Upper lobe of right lung (tissue), 1 donor: ENCODE measurements around the gene WDFY2. TPM values are rescaled to one million over a fixed set of nuclear protein-coding genes. Genes with fewer than 3 reads are reported as not detected.

ENCODE experiments used
- ATAC-seq: fragments of 200-7000 bp; cut with Tn5 transposase; one replicate; pipeline ENCODE4 v1.9.1; 2020; ENCODE audit warnings: mild to moderate bottlenecking, moderate library complexity
- DNase-seq: peaks from one replicate; pipeline ENCODE4 v3.0.0-alpha.2; 2020
- H3K27ac ChIP-seq: fragments of 200-600 bp; one replicate; pipeline ENCODE4 v1.8.0; 2022
- H3K27me3 ChIP-seq: fragments of 200-600 bp; one replicate; pipeline ENCODE4 v1.8.0; 2022; ENCODE audit warnings: mild to moderate bottlenecking
- H3K36me3 ChIP-seq: fragments of 200-600 bp; one replicate; pipeline ENCODE4 v1.8.0; 2022
- H3K4me1 ChIP-seq: fragments of 200-600 bp; one replicate; pipeline ENCODE4 v1.8.0; 2022
- H3K4me3 ChIP-seq: fragments of 200-600 bp; one replicate; pipeline ENCODE4 v1.8.0; 2022; ENCODE audit warnings: mild to moderate bottlenecking
- H3K9me3 ChIP-seq: fragments of 200-600 bp; one replicate; pipeline ENCODE4 v1.8.0; 2022
- CTCF ChIP-seq: fragments of 200-600 bp; IDR thresholded peaks from one replicate; pipeline ENCODE4 v1.8.0; 2022; ENCODE audit warnings: antibody characterized with exemption
- intact Hi-C: fragments of 100-400 bp; cut with DNase I; formaldehyde crosslinking; loops from one replicate; pipeline ENCODE4 v1.11.0; 2022
- microRNA-seq: library from miRNA; unstranded; fragments of <30 nt; microRNA quantifications from one replicate; pipeline ENCODE4 v1.2.0, GENCODE V29; 2020; ENCODE audit warnings: borderline microRNAs expressed
- total RNA-seq: library from RNA; stranded (reverse); fragmentation: NEBNext Ultra II Directional; extraction: Animal tissue kit (Norgen Biotek cat#: 25700); gene quantifications from one replicate; pipeline ENCODE4 v1.2.1, GENCODE V29; 2021
- donor health status: DM: no; HTN: yes; CAD: no; lungs with severe emphysema.

Gene WDFY2
- total RNA-seq, 1 donor from 2014 or later: 13.1 TPM

GRCh38 chr13:51814825-51815650 lies 230.8 kb downstream of the WDFY2 start:
- DNase-seq: no peak
- Histone ChIP-seq H3K4me3 (peak overlapping the region; percentile 30), H3K36me3 (no peaks in the 10 kb centered on the region), H3K4me1 (peaks cover 9% of the 10 kb centered on the region), H3K27ac (no peak overlapping the region), H3K27me3 (no peaks in the 10 kb centered on the region), H3K9me3 (no peaks in the 10 kb centered on the region)
- intact Hi-C loops: no loop called here
- peak; percentile 90 for ATAC-seq
- TF ChIP-seq CTCF: peak; percentile 82

- H3K27ac ChIP-seq: no peak overlapping the region
- DNase-seq: no peak
- peak overlapping the region; percentile 30 for H3K4me3 ChIP-seq
- intact Hi-C loops: no loop called here
- H3K4me1 ChIP-seq: peaks cover 9% of the 10 kb centered on the region
- H3K9me3 ChIP-seq: no peaks in the 10 kb centered on the region
- ATAC-seq: peak; percentile 55
- H3K36me3 ChIP-seq: no peaks in the 10 kb centered on the region
- H3K27me3 ChIP-seq: no peaks in the 10 kb centered on the region
- TF ChIP-seq CTCF: no peak
These were observed 231.6 kb downstream of the WDFY2 start for GRCh38 chr13:51815848-51816247.

- DNase-seq (no peak), ATAC-seq (no peak)
- Histone ChIP-seq H3K4me1 (peaks cover 10% of the 10 kb centered on the region), H3K27me3 (no peaks in the 10 kb centered on the region), H3K4me3 (no peak overlapping the region), H3K27ac (no peak overlapping the region), H3K36me3 (no peaks in the 10 kb centered on the region), H3K9me3 (no peaks in the 10 kb centered on the region)
- TF ChIP-seq CTCF: no peak
- intact Hi-C loops: no loop called here
These were observed 232.5 kb downstream of the WDFY2 start for GRCh38 chr13:51816604-51817249.

Small RNAs within 50 kb of the gene (microRNA-seq; reads per million reads assigned to microRNA genes)
- gene MIR4703: not detected

Other genes with a start within 250 kb of the WDFY2 start
- not detected for gene SERPINE3, start 244.8 kb upstream of the WDFY2 start, total RNA-seq
- gene INTS6, start 131.4 kb upstream of the WDFY2 start, total RNA-seq: 34.3 TPM
- 14.9 TPM for gene DHRS12, start 219.7 kb downstream of the WDFY2 start, total RNA-seq